MM.1S (cell line): Measurements from ENCODE around the gene PTPRG.

ENCODE experiments used
- DNase-seq: peaks from one replicate; pipeline ENCODE4 v3.0.0-alpha.2; 2015
- H2AFZ ChIP-seq: fragments of 300-600 bp; sonication (generic); 2 replicates; pipeline ENCODE4 v1.6.0; 2016; ENCODE audit warnings: antibody characterized with exemption, low read length
- H3F3A ChIP-seq: fragments of 300-600 bp; sonication (generic); 2 replicates; pipeline ENCODE4 v1.6.1; 2016; ENCODE audit warnings: mild to moderate bottlenecking, antibody characterized with exemption, low read length, moderate library complexity, mixed read lengths; ENCODE audit not compliant: insufficient read depth
- H3K27ac ChIP-seq: fragments of 300-600 bp; sonication (generic); 2 replicates; pipeline ENCODE4 v1.5.1; 2016; ENCODE audit warnings: mild to moderate bottlenecking, low read length
- H3K27me3 ChIP-seq: fragments of 300-600 bp; sonication (generic); replicated peaks from 2 replicates; pipeline ENCODE4 v1.6.0; 2016; ENCODE audit warnings: low read length; ENCODE audit not compliant: insufficient read depth
- H3K36me3 ChIP-seq: fragments of 300-600 bp; sonication (generic); replicated peaks from 2 replicates; pipeline ENCODE4 v1.6.1; 2016; ENCODE audit warnings: mild to moderate bottlenecking, low read length, mixed read lengths; ENCODE audit not compliant: insufficient read depth
- H3K4me1 ChIP-seq: fragments of 300-600 bp; sonication (generic); 2 replicates; pipeline ENCODE4 v1.6.1; 2016; ENCODE audit warnings: low read length, mixed read lengths
- H3K4me2 ChIP-seq: fragments of 300-600 bp; sonication (generic); 2 replicates; pipeline ENCODE4 v1.6.0; 2016; ENCODE audit warnings: low read depth, low read length
- H3K4me3 ChIP-seq: fragments of 300-600 bp; sonication (generic); 2 replicates; pipeline ENCODE4 v1.5.1; 2016; ENCODE audit warnings: low read length, mixed read lengths
- H3K79me2 ChIP-seq: fragments of 300-600 bp; sonication (generic); 2 replicates; pipeline ENCODE4 v1.6.1; 2016; ENCODE audit warnings: mixed run types, low read length, mixed read lengths
- H3K9ac ChIP-seq: fragments of 300-600 bp; sonication (generic); 2 replicates; pipeline ENCODE4 v1.6.1; 2016; ENCODE audit warnings: low read length, mixed read lengths
- H3K9me2 ChIP-seq: fragments of 300-600 bp; sonication (generic); replicated peaks from 2 replicates; pipeline ENCODE4 v1.6.1; 2016; ENCODE audit warnings: mild to moderate bottlenecking, low read length, mixed read lengths; ENCODE audit not compliant: insufficient read depth
- H3K9me3 ChIP-seq: fragments of 300-600 bp; sonication (generic); replicated peaks from 2 replicates; pipeline ENCODE4 v1.6.1; 2016; ENCODE audit warnings: mild to moderate bottlenecking, low read length, mixed read lengths; ENCODE audit not compliant: insufficient read depth
- H4K20me1 ChIP-seq: fragments of 300-600 bp; sonication (generic); 2 replicates; pipeline ENCODE4 v1.6.1; 2016; ENCODE audit warnings: mild to moderate bottlenecking, low read length, moderate library complexity, mixed read lengths; ENCODE audit not compliant: insufficient read depth
- EZH2 ChIP-seq: fragments of 300-600 bp; sonication (generic); optimal IDR thresholded peaks from 2 replicates; pipeline ENCODE3; 2017; ENCODE audit warnings: low read depth, mild to moderate bottlenecking, antibody characterized with exemption, low read length, mixed read lengths
- EZH2phosphoT487 ChIP-seq: fragments of 300-600 bp; sonication (generic); IDR thresholded peaks from 2 replicates; pipeline ENCODE4 v1.6.1; 2018; ENCODE audit warnings: antibody characterized with exemption, low read length
- TF ChIP-seq, protein P1 (sequence below): fragments of 300-600 bp; sonication (generic); IDR thresholded peaks from 2 replicates; pipeline ENCODE4 v1.5.1; 2016; ENCODE audit warnings: antibody characterized with exemption, low read length, mixed read lengths

Gene PTPRG

DNA sequence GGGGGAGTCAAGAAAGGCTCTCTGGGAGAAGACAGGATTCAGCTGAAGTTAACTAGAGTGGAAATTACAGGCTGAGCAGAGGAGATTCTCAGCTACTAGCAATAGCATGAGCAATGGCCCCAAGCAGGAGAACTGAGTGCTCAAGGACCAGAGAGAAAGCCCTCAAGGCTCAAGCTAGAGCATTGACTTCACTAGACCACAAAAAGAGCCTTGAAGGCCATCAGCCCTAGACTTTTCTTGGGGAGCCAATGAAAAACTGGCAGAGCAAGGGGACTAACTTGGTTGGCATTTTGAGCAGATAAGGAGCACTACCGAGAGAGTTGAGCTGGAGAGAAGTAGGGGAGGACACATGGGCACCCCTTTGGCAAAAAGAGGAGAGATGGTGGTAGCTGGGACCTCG, 534.4 kb downstream of the PTPRG start:
- H3K4me3 ChIP-seq, result no peak overlapping the region
- no peaks in the 10 kb centered on the region for H3K79me2 ChIP-seq
- no peaks in the 10 kb centered on the region for H3F3A ChIP-seq
- no peaks in the 10 kb centered on the region for H3K4me1 ChIP-seq
- H3K27me3 ChIP-seq, result no peaks in the 10 kb centered on the region
- no peak overlapping the region for H3K4me2 ChIP-seq
- no peaks in the 10 kb centered on the region for H3K9me2 ChIP-seq
- H4K20me1 ChIP-seq, result no peaks in the 10 kb centered on the region
- H3K9me3 ChIP-seq, result no peaks in the 10 kb centered on the region
- no peak overlapping the region for H2AFZ ChIP-seq
- no peak overlapping the region for H3K27ac ChIP-seq
- no peaks in the 10 kb centered on the region for H3K36me3 ChIP-seq
- TF ChIP-seq EZH2 (no peak), EZH2phosphoT487 (no peak)
- TF ChIP-seq, protein P1, sequence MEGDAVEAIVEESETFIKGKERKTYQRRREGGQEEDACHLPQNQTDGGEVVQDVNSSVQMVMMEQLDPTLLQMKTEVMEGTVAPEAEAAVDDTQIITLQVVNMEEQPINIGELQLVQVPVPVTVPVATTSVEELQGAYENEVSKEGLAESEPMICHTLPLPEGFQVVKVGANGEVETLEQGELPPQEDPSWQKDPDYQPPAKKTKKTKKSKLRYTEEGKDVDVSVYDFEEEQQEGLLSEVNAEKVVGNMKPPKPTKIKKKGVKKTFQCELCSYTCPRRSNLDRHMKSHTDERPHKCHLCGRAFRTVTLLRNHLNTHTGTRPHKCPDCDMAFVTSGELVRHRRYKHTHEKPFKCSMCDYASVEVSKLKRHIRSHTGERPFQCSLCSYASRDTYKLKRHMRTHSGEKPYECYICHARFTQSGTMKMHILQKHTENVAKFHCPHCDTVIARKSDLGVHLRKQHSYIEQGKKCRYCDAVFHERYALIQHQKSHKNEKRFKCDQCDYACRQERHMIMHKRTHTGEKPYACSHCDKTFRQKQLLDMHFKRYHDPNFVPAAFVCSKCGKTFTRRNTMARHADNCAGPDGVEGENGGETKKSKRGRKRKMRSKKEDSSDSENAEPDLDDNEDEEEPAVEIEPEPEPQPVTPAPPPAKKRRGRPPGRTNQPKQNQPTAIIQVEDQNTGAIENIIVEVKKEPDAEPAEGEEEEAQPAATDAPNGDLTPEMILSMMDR, result no peak
- no peak overlapping the region for H3K9ac ChIP-seq
- no peak for DNase-seq

DNA sequence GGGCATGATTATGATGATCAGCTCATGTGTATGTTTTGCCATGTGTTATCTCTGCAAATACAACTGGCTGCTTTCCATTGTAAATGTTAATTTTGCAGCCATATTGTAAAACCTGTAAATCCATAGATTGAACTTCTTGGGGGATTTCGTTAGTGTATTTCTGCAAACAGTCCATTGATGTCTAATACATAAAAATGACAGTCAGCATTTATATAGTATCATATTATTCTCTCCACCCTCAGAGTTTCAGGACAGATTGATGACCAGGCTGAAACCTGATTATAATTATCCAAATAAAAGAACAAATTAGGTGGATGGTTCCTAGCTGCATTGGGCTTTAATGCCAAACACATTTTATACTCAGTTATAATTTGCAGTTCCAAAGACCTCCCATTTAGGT, 535.1 kb downstream of the PTPRG start:
- no peak for DNase-seq
- Histone ChIP-seq H3K27me3 (no peaks in the 10 kb centered on the region), H3F3A (no peaks in the 10 kb centered on the region), H3K4me1 (no peaks in the 10 kb centered on the region), H3K4me2 (no peak overlapping the region), H2AFZ (no peak overlapping the region), H3K27ac (no peak overlapping the region), H3K9me3 (no peaks in the 10 kb centered on the region), H3K9ac (no peak overlapping the region), H3K36me3 (no peaks in the 10 kb centered on the region), H4K20me1 (no peaks in the 10 kb centered on the region), H3K9me2 (no peaks in the 10 kb centered on the region), H3K79me2 (no peaks in the 10 kb centered on the region), H3K4me3 (no peak overlapping the region)
- TF ChIP-seq, protein P1, result no peak
- no peak for TF ChIP-seq EZH2phosphoT487
- TF ChIP-seq EZH2, result no peak

DNA sequence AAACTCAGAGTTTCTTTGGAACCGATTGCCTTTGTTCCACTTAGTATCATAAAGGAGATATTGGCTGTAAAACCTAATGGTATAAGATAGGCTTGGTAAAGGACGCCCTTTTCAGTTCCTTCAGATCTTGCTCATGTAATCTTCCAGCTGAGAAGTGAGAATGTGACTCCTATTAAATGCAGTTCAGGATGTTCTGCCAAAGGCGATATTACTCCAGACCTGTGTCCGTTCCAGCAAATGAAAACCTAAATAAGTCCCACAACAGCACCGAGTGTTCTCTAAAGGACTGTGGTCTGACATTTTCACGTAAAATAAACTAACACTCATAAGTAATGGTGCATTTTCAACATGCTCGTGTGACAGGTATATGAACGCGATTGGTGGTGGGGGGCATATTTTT, 535.8 kb downstream of the PTPRG start:
- no peak overlapping the region for H3K4me2 ChIP-seq
- DNase-seq, result no peak
- H3K79me2 ChIP-seq, result no peaks in the 10 kb centered on the region
- H3K4me1 ChIP-seq, result no peaks in the 10 kb centered on the region
- H3K27ac ChIP-seq, result no peak overlapping the region
- TF ChIP-seq, protein P1, result no peak
- no peak for TF ChIP-seq EZH2phosphoT487
- no peak for TF ChIP-seq EZH2
- H3K9me2 ChIP-seq, result no peaks in the 10 kb centered on the region
- H3K36me3 ChIP-seq, result no peaks in the 10 kb centered on the region
- H3K27me3 ChIP-seq, result no peaks in the 10 kb centered on the region
- no peak overlapping the region for H3K9ac ChIP-seq
- H3K4me3 ChIP-seq, result no peak overlapping the region
- H3K9me3 ChIP-seq, result no peaks in the 10 kb centered on the region
- no peaks in the 10 kb centered on the region for H3F3A ChIP-seq
- H2AFZ ChIP-seq, result no peak overlapping the region
- H4K20me1 ChIP-seq, result no peaks in the 10 kb centered on the region
